Measurements from ENCODE around the gene APBA2.

GRCh38 chr15:28923726-28924280 is 38.0 kb downstream of the APBA2 start:
- TF ChIP-seq, protein P1, sequence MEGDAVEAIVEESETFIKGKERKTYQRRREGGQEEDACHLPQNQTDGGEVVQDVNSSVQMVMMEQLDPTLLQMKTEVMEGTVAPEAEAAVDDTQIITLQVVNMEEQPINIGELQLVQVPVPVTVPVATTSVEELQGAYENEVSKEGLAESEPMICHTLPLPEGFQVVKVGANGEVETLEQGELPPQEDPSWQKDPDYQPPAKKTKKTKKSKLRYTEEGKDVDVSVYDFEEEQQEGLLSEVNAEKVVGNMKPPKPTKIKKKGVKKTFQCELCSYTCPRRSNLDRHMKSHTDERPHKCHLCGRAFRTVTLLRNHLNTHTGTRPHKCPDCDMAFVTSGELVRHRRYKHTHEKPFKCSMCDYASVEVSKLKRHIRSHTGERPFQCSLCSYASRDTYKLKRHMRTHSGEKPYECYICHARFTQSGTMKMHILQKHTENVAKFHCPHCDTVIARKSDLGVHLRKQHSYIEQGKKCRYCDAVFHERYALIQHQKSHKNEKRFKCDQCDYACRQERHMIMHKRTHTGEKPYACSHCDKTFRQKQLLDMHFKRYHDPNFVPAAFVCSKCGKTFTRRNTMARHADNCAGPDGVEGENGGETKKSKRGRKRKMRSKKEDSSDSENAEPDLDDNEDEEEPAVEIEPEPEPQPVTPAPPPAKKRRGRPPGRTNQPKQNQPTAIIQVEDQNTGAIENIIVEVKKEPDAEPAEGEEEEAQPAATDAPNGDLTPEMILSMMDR (IDR thresholded peaks at IDR 0.05) = no peak
- TF ChIP-seq POLR2A (IDR thresholded peaks at IDR 0.05) (no peak), POLR2AphosphoS5 (IDR thresholded peaks at IDR 0.05) (no peak)
